Memory B cell (primary cell): ENCODE results near the gene DENND1A.

Experiments used
- ATAC-seq: fragments of 150-1000 bp; cut with Tn5 transposase; 2 replicates; pipeline ENCODE4 v1.10.0; 2021; ENCODE audit warnings: low read depth, mild to moderate bottlenecking, moderate library complexity
- DNase-seq, 2 donors: peaks; one replicate each; pipeline ENCODE4 v3.0.0; 2022; ENCODE audit warnings: low spot score in 2 of 2
- H3K27ac Mint-ChIP-seq: one replicate; pipeline ENCODE4 v1.8.0; 2022; ENCODE audit warnings: mild to moderate bottlenecking, moderate library complexity, mixed read lengths
- H3K27me3 Mint-ChIP-seq: one replicate; pipeline ENCODE4 v1.8.0; 2022; ENCODE audit warnings: mixed read lengths
- H3K36me3 Mint-ChIP-seq: one replicate; pipeline ENCODE4 v1.8.0; 2022; ENCODE audit warnings: mild to moderate bottlenecking, mixed read lengths
- H3K4me1 Mint-ChIP-seq: one replicate; pipeline ENCODE4 v1.8.0; 2022; ENCODE audit warnings: mixed read lengths
- H3K4me3 Mint-ChIP-seq: one replicate; pipeline ENCODE4 v1.8.0; 2022; ENCODE audit warnings: mild to moderate bottlenecking, moderate library complexity, mixed read lengths
- H3K9me3 Mint-ChIP-seq: one replicate; pipeline ENCODE4 v1.8.0; 2022; ENCODE audit warnings: mixed read lengths

The DENND1A gene

DNA sequence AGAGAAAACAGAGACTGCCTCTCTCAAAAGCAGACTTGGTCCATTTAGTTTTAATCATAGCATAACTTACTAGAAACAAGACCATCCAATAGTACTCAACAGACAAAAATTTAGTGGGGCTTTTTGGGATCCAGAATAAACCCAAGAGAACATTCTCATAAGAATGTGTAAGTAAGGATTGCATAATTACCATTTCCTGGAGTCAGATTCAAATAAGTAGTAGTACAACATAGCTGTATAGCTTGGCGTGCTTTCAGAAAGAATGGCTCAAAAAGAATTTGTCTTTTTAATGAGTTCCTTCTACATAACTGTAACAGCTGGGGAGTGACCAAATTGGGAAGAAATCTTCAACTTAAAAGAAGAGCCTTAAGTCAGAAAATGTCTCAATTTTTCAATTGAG is 145.4 kb downstream of the DENND1A start:
- no peak overlapping the region for H3K27ac Mint-ChIP-seq
- H3K27me3 Mint-ChIP-seq, result no peaks in the 10 kb centered on the region
- no peaks in the 10 kb centered on the region for H3K4me1 Mint-ChIP-seq
- no peak overlapping the region for H3K4me3 Mint-ChIP-seq
- H3K9me3 Mint-ChIP-seq, result no peaks in the 10 kb centered on the region
- peaks cover 8% of the 10 kb centered on the region for H3K36me3 Mint-ChIP-seq
- ATAC-seq, result no peak
- DNase-seq, result no peak

DNA sequence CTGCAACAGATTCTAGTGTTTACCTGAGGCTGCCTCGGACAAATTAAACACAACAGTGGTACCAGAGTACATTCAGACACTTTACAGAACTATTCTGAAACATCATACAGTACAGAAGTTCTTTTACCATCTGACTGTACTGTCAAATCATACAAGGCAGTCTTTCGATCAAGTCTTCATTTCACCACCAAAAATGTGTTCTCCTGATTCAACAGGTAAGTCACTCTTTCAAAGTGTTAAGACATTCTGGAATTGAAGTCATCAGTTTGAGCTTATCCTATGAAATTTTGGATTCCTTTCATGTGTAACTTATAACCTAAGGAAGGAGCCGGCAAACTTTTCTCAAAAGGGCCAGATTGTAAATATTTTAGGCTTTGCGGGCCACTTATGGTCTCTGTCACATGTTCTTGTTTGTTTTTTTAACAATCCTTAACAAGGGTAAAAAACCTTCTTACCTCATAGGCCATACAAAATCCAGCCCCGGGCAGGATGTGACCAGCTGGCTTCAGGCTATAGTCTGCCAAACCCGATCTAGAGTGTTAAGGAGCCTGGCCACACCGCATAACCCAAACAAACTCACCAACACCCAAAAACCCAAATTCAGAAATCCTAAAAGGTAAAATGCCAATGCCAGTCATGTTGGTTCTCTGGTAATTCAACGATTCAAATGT is 151.6 kb downstream of the DENND1A start:
- Mint-ChIP-seq H3K4me3 (no peak overlapping the region), H3K27ac (no peak overlapping the region), H3K4me1 (peaks cover 8% of the 10 kb centered on the region)

DNA sequence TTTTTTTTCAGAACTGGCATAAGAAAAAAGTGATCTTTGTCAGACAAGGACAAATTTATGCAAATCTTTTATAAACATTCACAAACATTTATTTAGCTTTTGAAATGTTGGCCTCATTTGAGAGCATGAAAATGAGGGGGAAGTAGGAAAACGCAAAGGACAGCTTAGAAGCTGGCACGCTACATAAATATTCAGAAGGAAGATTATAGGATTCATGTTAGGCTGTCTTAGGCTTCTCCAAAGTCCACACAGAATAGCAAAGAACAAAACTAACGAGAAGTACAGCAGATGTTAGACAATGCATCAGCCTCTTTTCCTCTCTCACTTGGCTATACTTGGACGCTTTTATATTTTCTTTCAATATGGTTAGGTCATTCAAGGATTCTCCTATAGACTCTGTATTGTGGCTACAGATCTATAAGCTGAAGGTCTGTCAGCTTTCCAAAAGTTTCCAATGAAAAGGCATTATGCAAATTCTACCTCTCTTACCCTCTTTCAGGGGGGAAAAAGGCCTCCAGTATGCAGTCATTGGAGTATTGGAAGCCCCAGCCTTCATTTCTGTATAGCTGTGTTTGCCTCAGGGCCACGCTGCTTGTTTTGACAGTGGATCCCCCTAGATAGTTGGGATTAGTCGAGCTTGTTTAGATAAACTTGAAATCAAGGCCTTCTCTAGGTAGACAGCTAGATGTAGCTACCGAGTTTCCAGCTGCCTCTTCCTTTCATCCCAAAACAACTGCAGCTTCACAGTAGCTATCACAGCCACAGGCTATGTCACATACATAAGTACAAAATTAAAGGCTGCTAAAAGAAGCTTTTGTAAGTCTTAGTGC is 153.0 kb downstream of the DENND1A start:
- Mint-ChIP-seq H3K4me3 (no peak overlapping the region), H3K27me3 (no peaks in the 10 kb centered on the region), H3K9me3 (no peaks in the 10 kb centered on the region), H3K27ac (no peak overlapping the region), H3K36me3 (no peaks in the 10 kb centered on the region), H3K4me1 (peaks cover 8% of the 10 kb centered on the region)
- ATAC-seq, result no peak
- no peak for DNase-seq

More for the DNA sequence above, 151.6 kb downstream of the DENND1A start:
- ATAC-seq, result no peak
- H3K9me3 Mint-ChIP-seq, result no peaks in the 10 kb centered on the region
- H3K36me3 Mint-ChIP-seq, result peaks cover 2% of the 10 kb centered on the region
- no peak for DNase-seq
- H3K27me3 Mint-ChIP-seq, result no peaks in the 10 kb centered on the region

DNA sequence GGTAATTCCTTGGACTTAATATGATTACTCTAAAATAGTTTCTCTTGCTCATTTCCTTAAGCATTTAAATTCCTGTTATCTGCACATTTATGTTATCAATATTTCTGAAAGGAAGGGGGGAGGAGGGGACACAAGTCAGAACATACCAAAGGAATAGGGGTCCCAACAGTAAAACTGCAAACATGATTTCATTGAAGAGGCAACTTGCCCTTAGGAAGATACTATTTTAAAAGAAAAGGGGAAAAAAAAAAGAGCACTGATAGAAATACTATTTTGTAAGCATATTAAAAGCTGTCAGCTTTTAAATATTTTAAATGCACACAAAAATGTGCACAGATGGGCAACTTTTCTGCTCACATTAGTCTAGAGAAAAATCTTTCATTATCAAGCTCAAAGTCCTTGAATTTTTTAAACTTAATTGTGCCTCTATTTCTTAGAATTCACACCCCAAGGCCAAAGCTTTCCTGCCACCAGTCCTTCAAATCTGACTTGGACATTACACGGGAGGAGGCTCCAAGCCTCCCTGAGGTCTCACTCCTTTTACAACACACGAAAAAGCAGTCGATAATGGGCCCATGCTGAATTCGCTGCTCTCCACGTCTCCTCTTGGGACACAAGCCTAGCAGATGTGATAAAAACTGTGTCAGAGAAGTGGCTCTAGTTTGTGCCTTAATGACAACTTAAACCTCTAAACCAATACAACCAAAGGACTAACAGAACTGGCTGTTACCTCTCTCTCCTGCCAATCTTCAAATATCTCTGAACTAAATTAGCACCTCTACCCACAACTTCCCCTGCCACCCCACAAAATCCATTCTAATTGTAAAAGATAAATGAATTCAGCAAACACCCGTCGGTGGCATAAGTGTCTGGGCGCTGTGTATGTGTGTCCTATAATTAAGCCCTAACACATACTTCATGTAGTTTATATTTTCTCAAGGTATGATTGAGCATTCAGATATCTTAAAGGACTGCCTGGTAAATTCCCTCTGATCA is 154.3 kb downstream of the DENND1A start:
- Mint-ChIP-seq H3K36me3 (no peaks in the 10 kb centered on the region), H3K27me3 (no peaks in the 10 kb centered on the region), H3K9me3 (no peaks in the 10 kb centered on the region), H3K27ac (no peak overlapping the region), H3K4me1 (peaks cover 8% of the 10 kb centered on the region), H3K4me3 (no peak overlapping the region)
- no peak for ATAC-seq
- DNase-seq, result no peak

DNA sequence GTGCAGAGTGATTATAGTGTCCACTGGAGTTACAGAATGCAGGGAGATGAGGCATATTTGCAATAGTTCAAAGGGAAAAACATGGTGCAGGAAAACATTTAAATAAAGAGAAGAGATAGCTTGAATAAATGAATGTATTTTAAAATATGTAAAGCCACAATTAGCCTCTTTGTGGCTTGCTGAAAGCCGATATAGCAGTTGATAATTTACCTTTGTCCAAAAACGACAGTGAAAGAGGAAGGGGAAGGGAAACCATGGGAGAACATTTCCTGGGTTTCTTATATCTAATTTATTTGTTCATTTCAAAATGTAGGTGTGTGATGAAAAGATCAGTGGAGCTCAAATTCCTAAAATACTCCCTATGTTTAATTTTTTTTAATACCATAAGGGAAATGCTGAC is 156.1 kb downstream of the DENND1A start:
- H3K4me3 Mint-ChIP-seq, result no peak overlapping the region
- DNase-seq (no peak), ATAC-seq (no peak)
- H3K36me3 Mint-ChIP-seq, result peaks cover 3% of the 10 kb centered on the region
- H3K27me3 Mint-ChIP-seq, result no peaks in the 10 kb centered on the region
- no peaks in the 10 kb centered on the region for H3K9me3 Mint-ChIP-seq
- peaks cover 13% of the 10 kb centered on the region for H3K4me1 Mint-ChIP-seq
- no peak overlapping the region for H3K27ac Mint-ChIP-seq

DNA sequence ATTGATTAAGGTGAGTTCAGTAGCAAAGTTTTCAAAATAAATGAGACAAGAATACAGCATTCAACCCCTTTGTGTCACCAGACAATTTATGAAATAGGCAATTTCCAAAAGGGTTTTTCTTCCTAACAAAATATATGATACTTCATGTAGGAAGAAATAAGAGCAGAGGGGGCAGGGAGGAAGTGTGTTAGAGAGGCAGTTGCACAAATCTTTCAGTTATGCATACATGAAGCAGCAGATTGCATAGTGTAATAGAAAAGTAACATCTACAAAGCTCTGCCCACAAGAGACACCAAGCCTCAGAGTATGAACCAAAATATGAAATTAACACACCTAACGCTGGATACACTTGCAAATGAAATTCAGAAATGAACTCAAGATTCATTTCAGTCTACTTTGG is 157.0 kb downstream of the DENND1A start:
- ATAC-seq (no peak), DNase-seq (no peak)
- Mint-ChIP-seq H3K36me3 (peaks cover 3% of the 10 kb centered on the region), H3K4me1 (peaks cover 13% of the 10 kb centered on the region), H3K9me3 (no peaks in the 10 kb centered on the region), H3K4me3 (no peak overlapping the region), H3K27me3 (no peaks in the 10 kb centered on the region), H3K27ac (no peak overlapping the region)

DNA sequence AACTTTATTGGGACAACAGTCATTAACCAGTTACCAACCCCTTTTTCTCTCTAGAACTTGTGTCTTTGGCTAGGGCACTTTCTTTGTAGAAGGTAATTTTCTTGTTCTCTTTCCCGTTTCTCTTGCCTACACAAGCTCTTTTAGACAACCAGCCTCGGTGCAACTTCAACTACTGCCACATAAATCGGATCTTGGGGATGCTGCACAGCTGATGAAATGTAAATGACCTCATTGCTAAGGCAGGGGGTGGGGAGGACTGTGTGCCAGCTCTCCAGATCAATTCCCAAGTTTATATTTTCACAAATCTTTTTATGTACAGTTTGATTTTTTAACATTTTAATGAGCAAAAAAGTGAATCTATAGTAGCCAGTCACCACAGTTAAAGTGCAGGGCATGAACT is 157.6 kb downstream of the DENND1A start:
- no peak overlapping the region for H3K27ac Mint-ChIP-seq
- H3K27me3 Mint-ChIP-seq, result no peaks in the 10 kb centered on the region
- peaks cover 3% of the 10 kb centered on the region for H3K36me3 Mint-ChIP-seq
- peaks cover 13% of the 10 kb centered on the region for H3K4me1 Mint-ChIP-seq
- H3K9me3 Mint-ChIP-seq, result no peaks in the 10 kb centered on the region
- no peak for ATAC-seq
- no peak overlapping the region for H3K4me3 Mint-ChIP-seq
- no peak for DNase-seq

DNA sequence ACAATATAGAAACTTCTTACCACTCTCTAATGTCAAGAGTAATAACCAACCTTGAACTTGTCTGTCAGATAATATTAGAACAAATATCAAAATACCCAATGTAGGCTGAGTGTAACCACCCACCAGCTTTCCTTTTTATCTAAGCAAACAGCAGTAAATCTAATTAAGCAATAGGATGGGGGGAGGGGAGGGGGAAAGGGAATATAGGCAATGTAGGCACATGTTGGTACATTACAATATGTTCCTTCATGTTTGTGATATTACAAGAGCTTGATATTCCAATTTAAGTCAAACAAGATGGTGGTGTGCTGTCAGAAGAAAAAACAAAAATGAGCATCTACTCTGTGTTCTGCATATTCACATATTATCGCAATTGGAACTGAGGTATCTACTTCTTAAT is 158.2 kb downstream of the DENND1A start:
- Mint-ChIP-seq H3K36me3 (peaks cover 3% of the 10 kb centered on the region), H3K9me3 (no peaks in the 10 kb centered on the region), H3K4me1 (peaks cover 13% of the 10 kb centered on the region), H3K27me3 (no peaks in the 10 kb centered on the region), H3K27ac (no peak overlapping the region), H3K4me3 (no peak overlapping the region)
- DNase-seq (no peak), ATAC-seq (no peak)

DNA sequence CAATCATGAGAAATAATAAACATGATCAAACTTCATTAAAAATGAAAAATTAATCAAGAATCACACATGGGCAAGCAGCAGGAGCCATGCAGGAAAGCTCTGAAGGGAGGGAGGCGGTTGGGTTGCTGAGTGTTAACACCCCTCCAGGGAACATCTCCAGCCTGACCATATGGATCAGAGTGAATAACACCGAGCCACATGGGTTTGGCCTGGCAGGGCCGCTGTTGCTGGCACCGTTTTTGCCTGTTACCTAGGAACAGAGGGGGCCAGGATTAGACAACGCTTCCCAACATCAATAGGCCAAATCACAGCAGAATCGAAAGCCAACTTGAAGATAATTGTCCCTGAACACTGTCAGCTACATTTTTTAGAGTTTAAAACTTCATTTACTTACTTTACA is 160.2 kb downstream of the DENND1A start:
- H3K4me3 Mint-ChIP-seq, result no peak overlapping the region
- H3K27me3 Mint-ChIP-seq, result no peaks in the 10 kb centered on the region
- no peak for ATAC-seq
- no peaks in the 10 kb centered on the region for H3K9me3 Mint-ChIP-seq
- peaks cover 9% of the 10 kb centered on the region for H3K36me3 Mint-ChIP-seq
- peaks cover 8% of the 10 kb centered on the region for H3K4me1 Mint-ChIP-seq
- H3K27ac Mint-ChIP-seq, result no peak overlapping the region
- DNase-seq, result no peak

DNA sequence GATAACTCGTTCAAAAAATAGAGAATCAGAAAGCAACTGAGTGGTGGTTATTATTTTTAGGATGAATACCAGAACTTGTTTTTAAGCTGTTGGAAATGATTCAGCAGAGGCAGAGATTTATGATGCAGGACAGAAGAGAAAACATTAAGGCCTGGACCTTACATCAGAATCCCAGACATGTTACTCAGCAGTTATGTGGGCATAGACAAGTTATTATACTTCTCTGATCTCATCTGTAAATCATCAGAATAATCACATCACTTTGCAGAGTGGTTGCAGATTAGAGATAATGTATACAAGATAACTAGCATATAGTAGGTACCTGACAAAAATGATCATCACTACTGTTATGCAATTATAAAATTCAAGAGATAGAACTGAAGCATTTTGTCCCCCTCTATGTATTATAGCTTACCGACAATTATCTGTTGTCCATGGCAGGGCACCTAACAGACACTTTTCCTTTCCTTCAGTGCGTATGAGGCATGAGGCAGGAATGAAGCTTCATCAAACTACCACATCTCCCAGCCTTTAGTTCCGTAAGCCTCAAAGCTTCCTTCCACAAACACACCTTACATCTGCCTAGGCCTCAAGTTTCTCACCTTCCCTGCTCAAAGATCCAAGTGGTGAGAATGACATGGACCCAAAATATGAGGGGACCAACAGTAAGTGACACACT is 165.9 kb downstream of the DENND1A start:
- Mint-ChIP-seq H3K4me3 (no peak overlapping the region), H3K27ac (no peak overlapping the region), H3K27me3 (no peaks in the 10 kb centered on the region), H3K36me3 (peaks cover 9% of the 10 kb centered on the region), H3K4me1 (peaks cover 2% of the 10 kb centered on the region), H3K9me3 (no peaks in the 10 kb centered on the region)
- ATAC-seq (no peak), DNase-seq (no peak)

DNA sequence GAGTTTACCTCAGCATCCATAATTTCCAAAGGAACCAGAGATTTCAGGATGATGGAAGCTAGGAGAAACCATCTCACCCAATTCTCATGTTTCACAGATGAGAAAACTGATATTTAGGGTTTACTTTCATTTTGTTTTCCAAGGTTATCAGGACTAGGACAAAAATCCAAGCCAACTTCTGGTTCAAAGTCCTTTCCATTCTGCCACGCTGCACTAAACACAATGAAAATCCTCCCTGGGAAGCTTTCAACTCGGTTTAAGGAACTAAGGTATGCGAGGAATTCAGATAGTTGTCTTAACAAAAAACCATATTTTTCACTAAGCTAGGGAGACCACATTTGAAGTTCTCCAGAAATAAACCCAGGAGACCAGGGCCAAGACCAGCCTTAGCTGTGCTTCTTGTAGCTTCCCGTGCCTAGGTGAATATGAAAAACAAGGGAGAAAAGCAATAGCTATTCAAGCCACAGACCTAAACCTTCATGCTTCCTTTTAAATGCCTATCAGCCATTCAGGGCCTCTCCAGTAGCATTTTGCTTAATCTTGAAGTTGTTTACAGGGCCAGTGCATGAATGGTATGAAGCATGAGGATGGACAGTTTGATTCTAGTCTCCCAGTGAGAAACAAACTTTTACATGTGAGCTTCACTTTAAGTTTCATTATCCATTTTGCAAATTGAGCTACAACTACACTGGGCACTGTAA is 167.9 kb downstream of the DENND1A start:
- DNase-seq (no peak), ATAC-seq (no peak)
- H3K27ac Mint-ChIP-seq, result no peak overlapping the region
- no peaks in the 10 kb centered on the region for H3K27me3 Mint-ChIP-seq
- peaks cover 2% of the 10 kb centered on the region for H3K4me1 Mint-ChIP-seq
- H3K4me3 Mint-ChIP-seq, result no peak overlapping the region
- peaks cover 15% of the 10 kb centered on the region for H3K36me3 Mint-ChIP-seq
- no peaks in the 10 kb centered on the region for H3K9me3 Mint-ChIP-seq

DNA sequence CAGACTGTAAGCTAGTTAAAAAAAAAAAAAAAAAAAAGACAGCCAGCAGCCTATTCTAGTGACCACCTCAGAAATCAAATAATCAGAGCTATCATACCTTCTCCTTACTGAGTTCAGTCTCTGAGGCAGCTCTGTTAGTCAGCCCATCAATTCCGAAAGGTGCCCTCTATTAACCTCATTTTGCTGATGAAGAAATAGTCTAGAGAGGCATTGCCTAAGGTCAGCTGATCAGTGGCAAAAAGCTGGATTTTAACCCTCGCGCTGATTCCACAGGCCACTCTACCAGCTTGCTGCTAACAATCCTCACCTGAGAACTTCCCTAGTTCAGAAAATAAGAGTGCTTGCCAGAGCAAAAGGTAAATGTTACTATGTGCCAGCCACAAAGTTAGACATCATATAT is 172.0 kb downstream of the DENND1A start:
- H3K27ac Mint-ChIP-seq, result no peak overlapping the region
- H3K4me3 Mint-ChIP-seq, result no peak overlapping the region
- no peaks in the 10 kb centered on the region for H3K27me3 Mint-ChIP-seq
- ATAC-seq (no peak), DNase-seq (no peak)
- peaks cover 7% of the 10 kb centered on the region for H3K4me1 Mint-ChIP-seq
- no peaks in the 10 kb centered on the region for H3K9me3 Mint-ChIP-seq
- peaks cover 19% of the 10 kb centered on the region for H3K36me3 Mint-ChIP-seq

DNA sequence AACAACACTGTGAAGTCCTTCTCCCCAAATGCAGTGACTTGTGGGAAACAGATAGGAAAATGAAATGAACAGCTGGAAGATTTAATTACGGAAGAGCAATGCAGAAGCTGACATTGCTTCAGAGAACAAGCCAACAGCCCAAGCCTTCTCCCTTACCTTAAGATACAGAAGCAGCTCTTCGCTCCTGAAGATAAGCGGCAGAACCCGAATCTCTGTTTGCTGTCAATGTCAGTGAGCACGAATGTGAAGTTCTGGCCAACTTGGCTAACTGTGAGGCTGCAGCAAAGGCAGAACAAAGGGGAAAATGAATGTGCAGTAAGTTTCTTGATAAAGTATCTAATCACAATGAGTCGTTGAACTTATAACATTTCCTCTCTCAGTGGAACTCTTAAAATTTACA is 172.4 kb downstream of the DENND1A start:
- H3K4me3 Mint-ChIP-seq, result no peak overlapping the region
- peaks cover 7% of the 10 kb centered on the region for H3K4me1 Mint-ChIP-seq
- DNase-seq (no peak), ATAC-seq (no peak)
- H3K36me3 Mint-ChIP-seq, result peaks cover 19% of the 10 kb centered on the region
- no peaks in the 10 kb centered on the region for H3K9me3 Mint-ChIP-seq
- no peaks in the 10 kb centered on the region for H3K27me3 Mint-ChIP-seq
- H3K27ac Mint-ChIP-seq, result no peak overlapping the region
